G401 (cell line): ENCODE data around the gene AUTS2. TPM values are rescaled to one million over a fixed set of nuclear protein-coding genes. Genes with fewer than 3 reads are reported as not detected.

ENCODE experiments used
- DNase-seq: peaks from one replicate; pipeline ENCODE4 v3.0.0-alpha.2; 2015; ENCODE audit warnings: low spot score
- in situ Hi-C: cut with HindIII; loops from 2 replicates; pipeline ENCODE4 v1.10.0; 2016; ENCODE audit warnings: low sequenced_read_pairs, mixed read lengths
- total RNA-seq: library from RNA; depleted of rRNA; stranded (reverse); fragments of >200 nt; shearing (Covaris generic); gene quantifications from 2 replicates; pipeline ENCODE4 v1.2.3, GENCODE V29; 2014

The AUTS2 gene
- total RNA-seq, 1 experiment from 2014 or later = 4.4 TPM

DNA sequence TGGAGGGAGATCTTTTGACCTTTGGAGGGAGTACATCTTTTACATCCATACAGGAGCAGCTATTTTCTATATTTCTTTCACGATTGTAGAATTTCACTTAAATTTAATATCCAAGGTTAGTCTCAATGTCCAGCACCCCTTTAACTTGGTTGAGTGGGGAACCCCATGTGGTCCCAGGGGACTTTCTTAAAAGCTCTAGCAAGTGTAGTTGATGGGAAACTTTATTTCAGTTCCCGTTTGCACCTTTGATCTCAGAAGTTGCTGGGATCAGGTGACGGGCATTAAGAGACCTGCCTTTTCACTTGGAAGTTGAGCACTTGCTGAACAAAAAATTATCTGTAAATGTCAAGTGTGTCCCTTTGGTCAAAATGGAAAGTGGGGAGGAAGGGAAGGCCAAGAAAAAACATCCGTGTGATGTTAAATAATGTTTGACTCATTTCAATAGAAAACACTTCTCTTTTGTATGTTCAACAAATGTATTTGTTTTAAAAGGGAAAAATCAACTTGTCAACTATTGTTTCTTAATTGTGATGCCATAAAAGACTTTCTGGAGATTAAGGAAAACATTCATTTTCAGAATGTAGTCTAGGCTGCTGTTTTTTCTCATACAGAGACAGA is 1163.5 kb downstream of the AUTS2 start:
- in situ Hi-C loops = no loop called here
- no peak for DNase-seq

DNA sequence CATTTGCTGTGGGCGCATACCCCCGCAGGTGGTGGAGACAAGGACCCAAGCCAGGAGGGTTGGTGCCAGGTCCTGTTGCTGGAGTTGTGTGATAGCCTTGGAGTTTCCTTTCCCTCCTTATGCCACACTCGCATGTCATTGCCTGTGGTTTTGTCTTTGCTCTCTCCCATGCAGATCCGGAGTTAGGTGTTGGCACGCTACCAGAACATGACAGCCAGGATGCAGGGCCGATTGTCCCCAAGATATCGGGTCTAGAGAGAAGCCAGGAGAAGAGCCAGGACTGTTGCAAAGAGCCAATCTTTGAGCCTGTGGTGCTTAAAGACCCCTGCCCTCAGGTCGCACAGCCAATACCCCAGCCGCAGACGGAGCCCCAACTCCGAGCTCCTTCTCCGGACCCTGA is 1164.4 kb downstream of the AUTS2 start:
- DNase-seq = no peak

DNA sequence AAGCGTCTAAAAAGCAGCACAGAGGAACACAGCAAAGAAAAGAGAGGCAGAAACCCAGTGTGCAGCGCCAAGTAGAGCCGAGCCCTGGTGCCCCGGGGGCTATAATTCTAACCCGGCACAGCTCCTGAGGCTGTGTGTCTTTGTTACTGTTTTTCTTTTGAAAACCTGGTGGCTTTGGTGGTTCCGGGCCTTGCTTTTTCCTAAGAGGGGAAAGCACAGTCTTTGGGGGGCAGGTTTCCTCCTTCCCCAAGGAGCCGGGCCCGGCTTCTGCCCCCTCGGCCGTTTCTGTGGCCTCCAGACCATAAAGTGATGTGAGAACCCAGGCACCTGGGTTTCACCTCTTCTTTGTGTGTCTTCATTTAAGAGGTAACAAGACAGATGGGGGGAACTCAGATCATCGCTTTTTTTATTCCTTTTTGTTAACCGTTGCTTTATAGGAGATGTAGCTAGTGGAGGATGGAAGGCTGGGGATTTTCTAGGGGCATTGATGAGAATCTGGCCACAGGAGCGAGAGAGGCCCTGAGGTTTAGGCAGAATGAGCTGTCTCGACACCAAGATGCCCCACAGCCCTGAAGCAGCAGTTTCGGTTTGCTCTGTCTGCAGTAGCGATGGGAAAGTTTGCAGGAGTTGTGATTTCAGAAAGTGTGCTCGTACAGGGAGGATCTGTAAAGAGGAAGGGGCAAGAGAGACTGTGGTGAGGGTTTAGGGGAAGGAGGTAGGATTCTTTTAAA is 1165.9 kb downstream of the AUTS2 start:
- in situ Hi-C loops = no loop called here
- no peak for DNase-seq

More for the DNA sequence above, 1164.4 kb downstream of the AUTS2 start:
- in situ Hi-C loops = no loop called here

DNA sequence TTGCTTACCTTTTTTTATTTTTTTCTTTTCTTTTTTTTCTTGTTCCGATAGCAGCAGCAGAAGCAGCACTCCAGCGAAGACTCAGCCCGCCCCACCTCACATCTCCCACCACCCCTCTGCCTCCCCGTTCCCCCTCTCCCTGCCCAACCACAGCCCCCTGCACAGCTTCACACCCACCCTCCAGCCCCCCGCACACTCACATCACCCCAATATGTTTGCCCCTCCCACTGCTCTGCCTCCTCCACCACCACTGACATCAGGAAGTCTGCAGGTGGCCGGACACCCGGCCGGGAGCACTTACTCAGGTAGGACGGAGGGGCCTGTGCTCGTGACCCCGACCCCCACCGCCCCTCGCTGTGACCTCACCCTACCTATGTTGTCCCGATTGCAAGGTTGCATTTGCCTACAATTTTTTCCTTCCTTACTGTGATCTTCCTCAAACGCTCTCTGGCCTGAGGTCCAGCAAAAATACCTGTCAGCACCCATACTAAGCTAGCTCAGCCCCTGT is 1166.5 kb downstream of the AUTS2 start:
- no peak for DNase-seq
- in situ Hi-C loops = no loop called here

DNA sequence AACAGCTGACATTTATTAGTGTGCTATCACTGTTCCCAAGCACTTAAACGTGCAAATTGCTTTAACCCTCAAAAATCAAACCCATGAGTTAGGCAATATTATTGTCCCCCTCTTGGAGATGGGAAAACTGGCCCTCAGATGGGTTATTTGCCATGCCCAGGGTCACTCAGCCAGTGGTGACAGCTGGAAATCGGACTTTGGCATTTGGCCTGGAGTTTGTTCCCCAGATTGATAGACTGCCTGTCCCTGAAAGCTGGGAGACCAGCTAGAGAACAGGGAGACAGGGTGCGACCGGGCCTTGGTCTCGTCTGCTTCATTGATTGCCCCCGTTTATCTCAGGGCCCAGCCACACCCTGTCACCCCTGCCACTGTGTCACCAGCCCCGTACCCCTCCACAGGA is 1167.4 kb downstream of the AUTS2 start:
- no peak for DNase-seq
- in situ Hi-C loops = no loop called here

DNA sequence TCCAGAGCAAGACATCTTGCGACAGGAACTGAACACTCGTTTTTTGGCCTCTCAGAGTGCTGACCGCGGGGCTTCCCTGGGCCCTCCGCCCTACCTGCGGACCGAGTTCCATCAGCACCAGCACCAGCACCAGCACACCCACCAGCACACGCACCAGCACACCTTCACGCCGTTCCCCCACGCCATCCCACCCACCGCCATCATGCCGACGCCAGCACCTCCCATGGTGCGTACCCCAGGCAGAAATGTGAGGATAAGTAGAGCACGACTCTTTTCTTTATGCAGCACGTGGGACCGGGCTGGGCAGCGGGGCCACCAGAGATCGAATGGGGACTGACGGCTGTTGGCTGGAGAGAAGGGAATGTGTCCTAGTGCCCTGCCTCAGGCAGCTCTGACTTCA is 1167.8 kb downstream of the AUTS2 start:
- DNase-seq = no peak
- in situ Hi-C loops = no loop called here

DNA sequence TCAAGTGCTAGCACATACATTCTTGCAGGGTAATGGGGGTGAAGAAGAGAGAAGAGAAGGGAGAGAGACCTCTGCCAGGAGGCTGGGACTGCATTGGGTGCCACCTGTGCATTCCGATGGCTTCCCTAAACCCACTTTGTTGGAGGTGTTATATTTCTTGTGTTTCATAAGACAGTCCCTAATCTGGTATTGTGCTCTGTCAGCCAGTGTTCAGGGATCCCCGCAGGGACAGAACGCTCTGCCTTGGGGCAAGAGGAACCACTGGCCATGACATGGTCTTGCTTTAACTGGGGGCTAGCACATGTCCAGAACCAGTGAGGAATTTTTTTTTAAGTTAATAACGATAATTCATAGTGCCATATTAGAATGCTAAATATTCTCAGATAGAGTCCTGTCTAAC is 1168.4 kb downstream of the AUTS2 start:
- in situ Hi-C loops = no loop called here
- DNase-seq = no peak

DNA sequence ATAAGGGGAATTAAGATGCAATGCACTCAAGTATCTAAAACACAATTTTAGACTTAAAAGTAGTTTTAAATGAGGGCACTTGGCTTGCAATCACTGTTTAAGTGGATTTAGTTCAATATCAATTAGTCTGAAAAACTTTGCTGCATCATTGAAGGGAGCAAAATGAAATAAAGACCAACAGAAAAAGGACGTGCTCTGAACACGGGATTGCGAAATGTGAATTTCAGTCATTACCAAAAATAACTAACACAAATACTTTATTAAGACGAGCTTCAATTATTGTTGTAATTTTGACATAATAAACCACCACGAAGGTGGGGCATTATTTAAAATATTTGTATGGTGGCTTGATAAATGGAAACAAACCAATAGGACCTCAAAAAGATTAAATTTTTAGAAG is 1171.9 kb downstream of the AUTS2 start:
- in situ Hi-C loops = no loop called here

DNA sequence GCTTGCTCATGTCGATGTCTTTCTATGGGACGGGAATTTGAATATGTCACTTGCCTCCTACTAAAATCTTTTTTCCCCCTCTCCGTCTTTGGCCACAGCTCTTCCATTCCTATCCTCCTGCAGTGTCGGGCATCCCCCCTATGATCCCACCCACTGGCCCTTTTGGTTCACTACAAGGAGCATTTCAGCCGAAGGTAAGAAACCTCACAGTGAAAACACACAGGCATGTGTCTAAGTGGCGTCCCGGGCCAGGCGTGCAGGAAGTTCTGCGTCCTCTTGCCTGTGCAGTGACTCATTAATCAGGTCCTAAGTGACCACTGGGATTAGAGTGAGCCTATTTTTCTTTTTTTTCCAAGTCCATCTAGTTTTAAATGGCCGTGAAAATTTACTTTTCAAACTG is 1173.2 kb downstream of the AUTS2 start:
- DNase-seq = no peak
- in situ Hi-C loops = no loop called here

More for the DNA sequence above, 1171.9 kb downstream of the AUTS2 start:
- no peak for DNase-seq

DNA sequence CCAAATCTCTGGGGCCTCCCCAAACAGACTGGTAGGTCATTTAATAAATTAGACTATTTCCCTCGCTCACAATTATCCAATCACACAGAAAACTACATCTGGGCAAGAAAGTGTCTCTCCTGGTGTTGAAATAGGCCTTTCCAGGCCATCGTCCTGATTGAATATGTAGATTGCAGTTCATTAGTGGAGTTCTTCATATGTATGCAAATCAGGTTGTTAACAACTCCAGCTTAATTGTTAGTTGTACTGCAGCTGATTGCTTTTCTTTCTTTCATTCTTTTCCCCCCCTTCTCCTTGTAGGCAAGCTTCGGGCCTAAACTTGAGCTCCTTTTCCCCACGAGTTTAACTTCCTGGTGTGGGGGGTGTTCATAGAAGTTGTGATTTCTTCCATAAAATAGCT is 1174.6 kb downstream of the AUTS2 start:
- no peak for DNase-seq
- in situ Hi-C loops = no loop called here

DNA sequence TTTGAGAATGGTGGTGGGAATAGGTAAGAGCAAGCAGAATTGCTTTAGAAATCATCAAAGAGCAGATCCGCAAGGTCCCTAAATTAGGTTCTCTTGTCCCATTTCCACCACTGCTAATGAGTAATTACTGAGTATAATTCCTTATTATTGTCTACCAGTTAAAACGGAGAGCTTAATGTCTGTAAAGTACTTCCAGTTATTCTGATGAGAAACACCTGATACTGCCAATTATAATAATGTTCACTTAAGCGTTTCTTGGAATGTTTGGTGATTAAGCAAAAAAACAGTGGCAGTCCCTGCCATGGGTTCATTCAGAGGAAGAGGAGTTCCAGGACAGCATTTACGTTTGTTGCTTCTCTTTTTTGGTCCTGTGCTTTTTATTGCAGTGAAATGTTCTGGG is 1175.1 kb downstream of the AUTS2 start:
- DNase-seq = no peak
- in situ Hi-C loops = no loop called here

DNA sequence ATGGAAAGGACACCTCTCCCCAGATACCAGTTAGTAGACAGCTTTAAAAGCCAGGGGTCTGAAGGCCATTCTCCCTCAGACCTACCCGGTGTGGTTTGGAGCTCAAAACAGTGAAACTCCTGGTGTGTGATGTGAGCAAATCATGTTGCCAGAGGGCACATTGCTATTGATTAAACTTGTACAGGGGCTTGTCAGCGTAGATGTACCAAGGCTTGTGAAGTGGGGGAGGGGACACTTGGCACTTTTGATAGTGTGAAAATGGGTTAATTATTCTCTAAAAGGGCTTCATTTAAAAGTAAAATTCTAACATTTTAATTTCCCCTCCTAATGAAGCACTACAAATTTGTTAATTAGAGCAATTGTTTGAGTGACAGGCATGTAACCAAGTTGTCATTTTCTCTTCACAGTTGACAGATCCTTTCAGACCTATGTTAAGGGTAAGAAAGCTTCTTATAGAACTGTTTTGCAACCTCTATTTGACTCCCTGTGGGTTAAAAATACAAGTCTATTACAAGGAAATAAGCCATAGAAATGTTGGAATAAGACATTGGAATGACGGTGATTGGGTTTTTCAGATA is 1176.8 kb downstream of the AUTS2 start:
- in situ Hi-C loops = no loop called here
- no peak for DNase-seq

DNA sequence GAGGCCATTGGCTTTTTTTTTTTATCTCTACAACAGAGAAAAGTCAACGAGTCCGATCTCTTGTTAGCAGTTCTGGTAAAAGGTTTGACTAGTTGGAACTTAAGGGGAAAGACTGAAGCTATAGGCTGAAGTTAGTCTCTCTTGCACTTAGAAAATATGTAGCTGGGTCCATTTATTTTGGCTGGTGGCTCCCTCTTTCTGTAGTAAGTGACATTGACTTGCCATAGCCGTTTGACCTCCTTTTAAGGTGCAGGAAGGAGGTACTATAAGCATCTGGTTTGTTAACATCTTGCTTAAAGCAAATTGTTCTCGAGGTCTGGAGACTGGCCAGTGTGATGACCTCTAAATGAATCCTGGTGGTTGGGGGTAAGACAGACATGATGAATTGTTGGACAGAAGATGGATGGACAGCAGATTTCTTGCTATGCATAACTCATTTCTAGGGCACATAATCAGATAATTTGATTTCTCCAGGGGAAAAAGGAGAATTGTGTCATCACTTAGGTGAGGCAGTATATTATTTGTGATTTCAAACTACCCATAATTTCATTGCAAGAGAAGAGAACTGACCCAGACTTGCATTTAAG is 1177.4 kb downstream of the AUTS2 start:
- DNase-seq = no peak
- in situ Hi-C loops = no loop called here

DNA sequence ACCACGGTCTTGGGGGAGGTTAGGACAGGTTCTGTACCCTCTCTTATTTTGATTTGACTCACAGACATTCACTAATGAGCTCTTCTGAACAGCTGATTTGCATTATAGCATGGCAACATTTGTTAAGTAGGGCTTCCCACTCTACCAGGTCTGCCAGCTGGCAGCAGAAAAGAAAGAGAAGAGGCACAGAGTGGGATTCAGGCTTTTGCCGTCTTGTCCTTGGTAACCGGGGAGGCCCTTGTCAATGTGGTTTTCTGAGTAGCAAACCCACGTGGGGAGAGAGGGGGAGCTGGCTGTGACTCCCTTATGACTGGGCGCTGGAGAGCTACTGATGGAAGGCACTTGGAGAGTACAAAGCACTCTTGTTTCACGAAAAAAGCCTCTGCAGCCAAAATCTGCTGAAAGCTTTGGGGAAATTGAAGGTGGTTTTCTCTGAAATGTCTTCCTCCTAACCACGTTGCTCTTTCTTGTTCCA is 1178.4 kb downstream of the AUTS2 start:
- in situ Hi-C loops = no loop called here

DNA sequence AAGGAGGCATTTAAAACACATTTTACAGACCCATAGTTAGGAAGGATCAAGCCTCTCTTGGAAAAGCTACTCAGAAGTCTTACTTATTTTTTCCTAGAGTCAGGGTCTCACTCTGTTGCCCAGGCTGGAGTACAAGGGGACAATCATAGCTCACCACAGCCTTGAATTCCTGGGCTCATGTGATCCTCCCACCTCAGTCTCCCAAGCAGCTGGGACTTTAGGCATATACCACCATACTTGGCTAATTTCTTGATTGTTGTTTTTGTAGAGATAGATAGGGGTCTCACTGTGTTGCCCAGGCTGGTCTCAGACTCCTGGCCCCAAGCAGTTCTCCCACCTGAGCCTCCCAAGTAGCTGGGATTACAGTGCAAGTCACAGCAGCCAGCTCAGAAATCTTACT is 1179.0 kb downstream of the AUTS2 start:
- in situ Hi-C loops = no loop called here
- DNase-seq = no peak

More for the DNA sequence above, 1178.4 kb downstream of the AUTS2 start:
- DNase-seq = peak; percentile 46

DNA sequence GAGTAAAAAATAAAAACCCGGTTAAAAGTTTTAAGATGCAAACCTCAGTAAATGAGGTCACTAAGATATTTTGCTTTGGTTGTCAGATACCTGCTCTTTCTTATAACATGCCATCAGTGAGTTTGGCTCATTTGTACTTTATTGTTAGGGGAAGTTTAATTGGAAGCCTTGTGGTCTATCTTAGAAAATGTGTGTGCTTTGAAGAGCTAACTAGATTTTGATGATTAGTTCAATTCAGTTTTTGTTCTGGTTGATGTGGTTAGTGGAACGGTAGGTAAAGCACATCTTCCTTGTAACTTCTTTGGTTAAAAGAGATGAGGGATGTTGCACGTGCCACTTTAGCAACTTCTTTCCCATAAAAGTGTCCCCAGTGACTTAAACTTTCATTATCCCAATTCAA is 1180.3 kb downstream of the AUTS2 start:
- in situ Hi-C loops = no loop called here

DNA sequence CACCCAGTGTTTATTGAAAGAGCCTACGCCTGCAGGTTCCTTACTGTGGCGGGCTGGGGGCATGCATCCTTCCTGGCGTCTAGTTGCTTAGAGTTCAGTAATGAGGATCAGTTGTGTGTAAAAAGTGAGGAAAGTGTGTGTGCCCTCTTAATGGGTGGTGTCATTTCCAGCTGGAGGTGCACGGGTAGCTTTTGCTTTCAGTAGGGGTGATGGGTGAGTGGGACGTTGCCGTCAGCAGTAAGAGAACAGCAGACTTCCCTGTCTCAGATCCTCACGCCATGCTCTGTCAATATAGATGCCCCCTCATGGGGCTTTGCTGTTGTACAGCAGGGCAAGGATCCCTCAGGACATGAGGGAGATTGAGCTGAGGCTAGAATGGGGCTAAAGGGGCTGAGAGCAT is 1181.0 kb downstream of the AUTS2 start:
- in situ Hi-C loops = no loop called here
- DNase-seq = no peak

More for the DNA sequence above, 1180.3 kb downstream of the AUTS2 start:
- no peak for DNase-seq

DNA sequence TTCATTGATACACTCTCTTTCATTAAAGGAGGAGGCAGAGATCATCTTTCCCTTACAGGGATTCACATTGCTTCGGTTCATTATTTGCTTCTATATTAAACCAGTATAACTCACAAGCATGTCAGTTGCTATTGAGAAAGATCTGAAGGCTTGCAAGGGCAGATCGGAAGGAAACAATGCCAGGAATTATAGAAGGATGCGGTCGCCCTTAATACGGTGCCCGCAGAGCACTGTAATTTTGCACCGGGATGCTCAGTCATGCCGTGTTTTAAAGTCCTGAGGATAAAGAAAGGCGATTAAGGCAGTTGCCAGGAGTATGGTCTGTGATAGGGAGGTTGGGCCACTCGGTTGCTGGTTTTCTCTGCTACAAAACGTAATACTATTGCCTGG is 1183.6 kb downstream of the AUTS2 start:
- DNase-seq = no peak
- in situ Hi-C loops = no loop called here

DNA sequence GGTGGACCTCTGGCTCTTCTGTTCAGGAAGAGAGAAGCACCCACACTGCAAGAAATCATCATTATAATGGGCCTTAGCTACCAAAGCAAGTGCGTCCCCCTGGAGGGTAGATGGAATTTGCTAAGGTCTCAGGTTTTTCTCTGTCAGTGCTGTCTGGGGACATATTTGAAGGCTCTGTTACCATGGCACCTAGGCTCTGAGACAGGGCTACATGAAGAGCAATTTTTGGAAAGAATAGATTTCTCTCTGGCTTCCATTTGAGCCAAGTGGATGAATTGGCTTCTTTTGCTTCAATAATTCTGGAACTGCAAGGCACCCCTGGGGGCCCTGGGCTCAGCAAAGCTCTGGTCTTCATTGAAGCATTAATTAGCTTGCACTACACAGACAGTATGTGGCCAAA is 1184.5 kb downstream of the AUTS2 start:
- in situ Hi-C loops = no loop called here
- peak; percentile 89 for DNase-seq

DNA sequence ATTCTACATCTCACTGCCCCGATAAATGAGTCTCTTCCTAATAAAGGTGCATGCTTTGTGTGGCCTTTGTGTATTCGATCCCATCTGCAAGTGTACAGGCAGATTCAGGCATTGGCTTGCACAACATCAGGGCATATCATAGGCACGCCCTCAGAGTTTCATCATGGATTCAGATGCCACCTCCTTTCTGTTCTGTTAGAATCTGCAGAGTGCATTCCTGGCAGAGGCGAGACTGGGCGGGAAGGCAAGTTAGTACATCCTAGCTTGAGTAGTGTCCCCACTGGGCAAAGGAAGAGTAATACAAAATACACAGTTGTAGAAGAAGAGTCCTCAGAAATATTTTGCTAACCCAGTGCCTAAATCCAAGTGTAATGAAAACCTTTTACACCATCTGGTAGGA is 1187.2 kb downstream of the AUTS2 start:
- in situ Hi-C loops = no loop called here
- DNase-seq = no peak
